Neural crest cell (in vitro differentiated cells): ENCODE results near the gene PPM1H. TPM values are rescaled to one million over a fixed set of nuclear protein-coding genes. Genes with fewer than 3 reads are reported as not detected.
A peak's percentile ranks its signal among the peaks of the same experiment; 100 is the strongest.

Source experiments
- DNase-seq: peaks from one replicate; pipeline ENCODE4 v3.0.0; 2021; ENCODE audit warnings: low read depth, mixed read lengths, low spot score
- H3K27ac Mint-ChIP-seq: one replicate; pipeline ENCODE4 v1.8.0; 2021; ENCODE audit warnings: mild to moderate bottlenecking, mixed read lengths; ENCODE audit not compliant: unreplicated experiment
- H3K27me3 Mint-ChIP-seq: 2 replicates; pipeline ENCODE4 v1.8.0; 2021; ENCODE audit warnings: low read depth, mild to moderate bottlenecking, mixed read lengths
- H3K36me3 Mint-ChIP-seq: 2 replicates; pipeline ENCODE4 v1.8.0; 2021; ENCODE audit warnings: low read depth, mild to moderate bottlenecking, mixed read lengths
- H3K4me1 Mint-ChIP-seq: 2 replicates; pipeline ENCODE4 v1.8.0; 2021; ENCODE audit warnings: mixed read lengths
- H3K4me3 Mint-ChIP-seq: one replicate; pipeline ENCODE4 v1.8.0; 2021; ENCODE audit warnings: mild to moderate bottlenecking, mixed read lengths
- H3K9me3 Mint-ChIP-seq: 2 replicates; pipeline ENCODE4 v1.8.0; 2021; ENCODE audit warnings: mixed read lengths
- CTCF ChIP-seq: fragments of 200-600 bp; sonication (generic); conservative IDR thresholded peaks from 2 replicates; pipeline ENCODE4 v1.5.0; 2021; ENCODE audit warnings: antibody characterized with exemption, mild to moderate bottlenecking
- total RNA-seq: library from RNA; stranded (reverse); gene quantifications from 2 replicates; pipeline ENCODE4 v1.2.1, GENCODE V29; 2021

PPM1H gene
- total RNA-seq, 1 donor from 2014 or later: 3.5 TPM

- Mint-ChIP-seq H3K27ac (no peak overlapping the region), H3K36me3 (no peaks in the 10 kb centered on the region), H3K9me3 (no peaks in the 10 kb centered on the region), H3K4me3 (no peak overlapping the region), H3K27me3 (peaks cover 2% of the 10 kb centered on the region), H3K4me1 (peaks cover 8% of the 10 kb centered on the region)
- TF ChIP-seq CTCF: no peak
- DNase-seq: no peak
These were observed 132.6 kb downstream of the PPM1H start for GRCh38 chr12:62802321-62802720.

GRCh38 chr12:62801796-62802195, 133.2 kb downstream of the PPM1H start:
- TF ChIP-seq CTCF: no peak
- no peak for DNase-seq
- Mint-ChIP-seq H3K36me3 (no peaks in the 10 kb centered on the region), H3K4me3 (no peak overlapping the region), H3K9me3 (no peaks in the 10 kb centered on the region), H3K27me3 (peaks cover 2% of the 10 kb centered on the region), H3K4me1 (peaks cover 8% of the 10 kb centered on the region), H3K27ac (no peak overlapping the region)

GRCh38 chr12:62800707-62801400, 134.1 kb downstream of the PPM1H start:
- H3K27me3 Mint-ChIP-seq: peaks cover 2% of the 10 kb centered on the region
- no peaks in the 10 kb centered on the region for H3K36me3 Mint-ChIP-seq
- H3K27ac Mint-ChIP-seq: no peak overlapping the region
- peaks cover 8% of the 10 kb centered on the region for H3K4me1 Mint-ChIP-seq
- no peak for TF ChIP-seq CTCF
- no peak overlapping the region for H3K4me3 Mint-ChIP-seq
- no peaks in the 10 kb centered on the region for H3K9me3 Mint-ChIP-seq
- DNase-seq: no peak

- Mint-ChIP-seq H3K27me3 (no peaks in the 10 kb centered on the region), H3K36me3 (no peaks in the 10 kb centered on the region), H3K9me3 (no peaks in the 10 kb centered on the region), H3K4me1 (peaks cover 8% of the 10 kb centered on the region), H3K4me3 (no peak overlapping the region), H3K27ac (no peak overlapping the region)
- no peak for TF ChIP-seq CTCF
- no peak for DNase-seq
These were observed 135.1 kb downstream of the PPM1H start for GRCh38 chr12:62799766-62800406.

GRCh38 chr12:62799126-62799736, 135.7 kb downstream of the PPM1H start:
- peak; percentile 85 for DNase-seq
- H3K4me3 Mint-ChIP-seq: no peak overlapping the region
- H3K9me3 Mint-ChIP-seq: no peaks in the 10 kb centered on the region
- H3K36me3 Mint-ChIP-seq: no peaks in the 10 kb centered on the region
- no peak overlapping the region for H3K27ac Mint-ChIP-seq
- TF ChIP-seq CTCF: peak; percentile 95
- no peaks in the 10 kb centered on the region for H3K27me3 Mint-ChIP-seq
- peaks cover 12% of the 10 kb centered on the region for H3K4me1 Mint-ChIP-seq
